ENCODE data around the gene BCAS4.
"Not testable (repeated sequence)": the region's sequence is repeated elsewhere in the genome, so short reads cannot be mapped to it uniquely, and the experiment has no call there.

BCAS4 gene

GRCh38 chr20:50771419-50772080, 23.3 kb upstream of the BCAS4 start:
- not testable (repeated sequence) for DNase-seq (ENCODE audit: low spot score)

GRCh38 chr20:50772420-50773185, 22.3 kb upstream of the BCAS4 start:
- DNase-seq (ENCODE audit: low spot score) = no peak

- DNase-seq (ENCODE audit: low spot score) = no peak
These were observed 20.3 kb upstream of the BCAS4 start for GRCh38 chr20:50774515-50774914.

GRCh38 chr20:50776122-50776817, 18.6 kb upstream of the BCAS4 start:
- DNase-seq (ENCODE audit: low spot score) = no peak

- DNase-seq (ENCODE audit: low spot score) = no peak
These were observed 17.5 kb upstream of the BCAS4 start for GRCh38 chr20:50777373-50777772.

- not testable (repeated sequence) for DNase-seq (ENCODE audit: low spot score)
These were observed 15.9 kb upstream of the BCAS4 start for GRCh38 chr20:50778994-50779393.

- DNase-seq (ENCODE audit: low spot score) = no peak
These were observed 11.5 kb upstream of the BCAS4 start for GRCh38 chr20:50783390-50783789.

- DNase-seq (ENCODE audit: low spot score) = no peak
These were observed 11.0 kb upstream of the BCAS4 start for GRCh38 chr20:50783903-50784302.

GRCh38 chr20:50784464-50784863, 10.4 kb upstream of the BCAS4 start:
- no peak for DNase-seq (ENCODE audit: low spot score)

GRCh38 chr20:50786703-50787102, 8.2 kb upstream of the BCAS4 start:
- no peak for DNase-seq (ENCODE audit: low spot score)

GRCh38 chr20:50787181-50787580, 7.7 kb upstream of the BCAS4 start:
- no peak for DNase-seq (ENCODE audit: low spot score)

- no peak for DNase-seq (ENCODE audit: low spot score)
These were observed 6.5 kb upstream of the BCAS4 start for GRCh38 chr20:50788045-50788991.

GRCh38 chr20:50789968-50790650, 4.8 kb upstream of the BCAS4 start:
- no peak for DNase-seq (ENCODE audit: low spot score)

GRCh38 chr20:50790651-50791277, 4.1 kb upstream of the BCAS4 start:
- DNase-seq (ENCODE audit: low spot score) = peak; percentile 87

- no peak for DNase-seq (ENCODE audit: low spot score)
These were observed 1.9 kb upstream of the BCAS4 start for GRCh38 chr20:50792708-50793574.

GRCh38 chr20:50793575-50794016, 1.3 kb upstream of the BCAS4 start:
- not testable (repeated sequence) for DNase-seq (ENCODE audit: low spot score)

GRCh38 chr20:50794181-50794845, 548 bp upstream of the BCAS4 start:
- no peak for DNase-seq (ENCODE audit: low spot score)

GRCh38 chr20:50797142-50797541, 2.3 kb downstream of the BCAS4 start:
- no peak for DNase-seq (ENCODE audit: low spot score)

- no peak for DNase-seq (ENCODE audit: low spot score)
These were observed 3.8 kb downstream of the BCAS4 start for GRCh38 chr20:50798650-50799049.
